Measurements from ENCODE around the gene CAPZA3.
"Not testable (repeated sequence)": the region's sequence is repeated elsewhere in the genome, so short reads cannot be mapped to it uniquely, and the experiment has no call there.

Gene CAPZA3

GRCh38 chr12:18737819-18738218 is at the start of gene CAPZA3, which contains the start of gene PLCZ1:
CAPZA3 (plus strand) TSS chr12:18738119; CDS start chr12:18738269, 150 bp downstream.
PLCZ1 (minus strand) TSS chr12:18738012; CDS start chr12:18737371, 641 bp downstream.
- DNase-seq = no peak

- DNase-seq = no peak
These were observed 48.1 kb upstream of the CAPZA3 start for GRCh38 chr12:18689771-18690170.

GRCh38 chr12:18690653-18691052 is 47.3 kb upstream of the CAPZA3 start:
- DNase-seq = no peak

- not testable (repeated sequence) for DNase-seq
These were observed 43.9 kb upstream of the CAPZA3 start for GRCh38 chr12:18693986-18694385.

- no peak for DNase-seq
These were observed 40.8 kb upstream of the CAPZA3 start for GRCh38 chr12:18696971-18697602.

GRCh38 chr12:18700271-18700670 is 37.6 kb upstream of the CAPZA3 start:
- DNase-seq = no peak

- no peak for DNase-seq
These were observed 34.6 kb upstream of the CAPZA3 start for GRCh38 chr12:18703321-18703720.

- DNase-seq = no peak
These were observed 34.0 kb upstream of the CAPZA3 start for GRCh38 chr12:18703911-18704310.

- no peak for DNase-seq
These were observed 31.1 kb upstream of the CAPZA3 start for GRCh38 chr12:18706798-18707197.

GRCh38 chr12:18716236-18716635 is 21.7 kb upstream of the CAPZA3 start:
- DNase-seq = no peak

GRCh38 chr12:18718462-18718861 is 19.5 kb upstream of the CAPZA3 start:
- DNase-seq = no peak

- DNase-seq = no peak
These were observed 17.9 kb upstream of the CAPZA3 start for GRCh38 chr12:18719922-18720510.

GRCh38 chr12:18720690-18721089 is 17.2 kb upstream of the CAPZA3 start:
- DNase-seq = no peak

- DNase-seq = no peak
These were observed 16.5 kb upstream of the CAPZA3 start for GRCh38 chr12:18721452-18721851.

- DNase-seq = no peak
These were observed 14.2 kb upstream of the CAPZA3 start for GRCh38 chr12:18723752-18724151.

- no peak for DNase-seq
These were observed 6.8 kb upstream of the CAPZA3 start for GRCh38 chr12:18731156-18731555.

GRCh38 chr12:18747895-18748294 is 10.0 kb downstream of the CAPZA3 start:
- DNase-seq = no peak

- DNase-seq = no peak
These were observed 11.6 kb downstream of the CAPZA3 start for GRCh38 chr12:18749386-18749957.

- no peak for DNase-seq
These were observed 12.2 kb downstream of the CAPZA3 start for GRCh38 chr12:18750085-18750484.

GRCh38 chr12:18751866-18752265 is 13.9 kb downstream of the CAPZA3 start:
- no peak for DNase-seq

- no peak for DNase-seq
These were observed 14.5 kb downstream of the CAPZA3 start for GRCh38 chr12:18752280-18752920.

GRCh38 chr12:18752947-18753346 is 15.0 kb downstream of the CAPZA3 start:
- no peak for DNase-seq

- DNase-seq = no peak
These were observed 15.7 kb downstream of the CAPZA3 start for GRCh38 chr12:18753481-18754123.
